HCT116 (cell line): Measurements from ENCODE around the gene MAN2B2. TPM values are rescaled to one million over a fixed set of nuclear protein-coding genes. Genes with fewer than 3 reads are reported as not detected.

Experiments used
- ATAC-seq: fragments of 200-7000 bp; cut with Tn5 transposase; 2 replicates; pipeline ENCODE4 v1.9.1; 2020; ENCODE audit warnings: mild to moderate bottlenecking, moderate library complexity
- BruUV-seq: library from RNA; stranded (reverse); fragments of 400-500 nt; replicated peaks from 2 replicates; lab custom pipeline; 2021; lab: Mats Ljungman, UMichigan
- CTCF ChIA-PET: fragments of 300-600 bp; sonication (Branson Sonifier 250); formaldehyde crosslinking; loops from one replicate; lab custom pipeline; 2021; ENCODE audit warnings: antibody characterized with exemption; lab: Charles Lee
- POLR2A ChIA-PET: fragments of 300-600, 350-600 bp; sonication (Branson Sonifier 250); formaldehyde crosslinking; loops from one replicate; lab custom pipeline; 2021; ENCODE audit warnings: antibody characterized with exemption; lab: Charles Lee
- RAD21 ChIA-PET, 2 experiments: fragments of 300-600 bp; sonication (Branson Sonifier 250); formaldehyde crosslinking; loops; one replicate each; lab custom pipeline; 2023; ENCODE audit warnings: low total read pairs in 2 of 2; ENCODE audit not compliant: uncharacterized antibody in 2 of 2, unreplicated experiment in 2 of 2, low non-redundant PET in 1 of 2; lab: Charles Lee
- DNase-seq: peaks from one replicate; pipeline ENCODE4 v3.0.0-alpha.2; 2010; ENCODE audit warnings: low read depth, low spot score
- H2AFZ ChIP-seq: fragments of 200-600 bp; shearing (Covaris generic), sonication (generic); 2 replicates; pipeline ENCODE4 v1.6.1; 2017; ENCODE audit warnings: low read depth, mixed run types, mixed read lengths, antibody characterized with exemption, low read length; ENCODE audit not compliant: poor library complexity, severe bottlenecking
- H3K27ac ChIP-seq: 2 replicates; pipeline ENCODE4 v1.5.1; 2012; ENCODE audit warnings: low read depth, low read length
- H3K27me3 ChIP-seq: fragments of 200-600 bp; sonication (generic); 2 replicates; pipeline ENCODE4 v1.6.1; 2016; ENCODE audit warnings: mixed run types, low read length, mixed read lengths; ENCODE audit not compliant: insufficient read depth
- H3K36me3 ChIP-seq, 2 experiments: fragments of 200-500 bp in 1 of 2; fragments of 200-600 bp in 1 of 2; sonication (Bioruptor generic) in 1 of 2; sonication (generic) in 1 of 2; 2 replicates each; pipeline versions ENCODE4 v1.5.1 to v1.6.1; 2014 to 2016; ENCODE audit warnings: low read length in 2 of 2, inconsistent platforms in 1 of 2, mixed read lengths in 1 of 2, mixed run types in 1 of 2; ENCODE audit not compliant: insufficient read depth in 2 of 2, control insufficient read depth in 1 of 2
- H3K4me1 ChIP-seq, 2 experiments: fragments of 200-600 bp in 1 of 2; sonication (generic) in 1 of 2; 2 replicates each; pipeline versions ENCODE4 v1.5.1 to v1.6.1; 2012 to 2017; ENCODE audit warnings: low read length in 2 of 2, inconsistent platforms in 1 of 2, mild to moderate bottlenecking in 1 of 2, mixed read lengths in 1 of 2, mixed run types in 1 of 2, moderate library complexity in 1 of 2; ENCODE audit not compliant: insufficient read depth in 2 of 2, control insufficient read depth in 1 of 2
- H3K4me2 ChIP-seq: fragments of 200-600 bp; sonication (generic); 2 replicates; pipeline ENCODE4 v1.6.1; 2017; ENCODE audit warnings: mixed run types, low read length, mixed read lengths
- H3K4me3 ChIP-seq, 2 experiments: fragments of 200-600 bp in 1 of 2; sonication (generic) in 1 of 2; replicated peaks in 1 of 2; 2 replicates each; pipeline ENCODE4 v1.5.1; 2011 to 2016; ENCODE audit warnings: low read length in 2 of 2, control low read depth in 1 of 2, low read depth in 1 of 2, mild to moderate bottlenecking in 1 of 2, mixed read lengths in 1 of 2, mixed run types in 1 of 2
- H3K79me2 ChIP-seq: fragments of 200-600 bp; sonication (generic); 2 replicates; pipeline ENCODE4 v1.6.1; 2017; ENCODE audit warnings: mild to moderate bottlenecking, mixed run types, low read length, moderate library complexity, mixed read lengths; ENCODE audit not compliant: insufficient read depth
- H3K9ac ChIP-seq: fragments of 200-600 bp; sonication (generic); 2 replicates; pipeline ENCODE4 v1.6.1; 2016; ENCODE audit warnings: low read length, mixed read lengths
- H3K9me2 ChIP-seq: fragments of 200-600 bp; sonication (generic), shearing (Covaris generic); 2 replicates; pipeline ENCODE4 v1.6.1; 2017; ENCODE audit warnings: mixed run types, mild to moderate bottlenecking, moderate library complexity; ENCODE audit not compliant: insufficient read depth
- H3K9me3 ChIP-seq, 2 experiments: fragments of 200-500 bp in 1 of 2; fragments of 200-600 bp in 1 of 2; sonication (Bioruptor generic) in 1 of 2; sonication (generic) in 1 of 2; 2 replicates each; pipeline ENCODE4 v1.6.1; 2014 to 2017; ENCODE audit warnings: low read length in 2 of 2, mixed read lengths in 2 of 2, inconsistent platforms in 1 of 2, low read depth in 1 of 2, mild to moderate bottlenecking in 1 of 2, mixed run types in 1 of 2, moderate library complexity in 1 of 2; ENCODE audit not compliant: control insufficient read depth in 1 of 2, insufficient read depth in 1 of 2
- H4K20me1 ChIP-seq: fragments of 200-600 bp; sonication (generic), shearing (Covaris generic); 2 replicates; pipeline ENCODE4 v1.6.1; 2017; ENCODE audit warnings: mixed run types, mild to moderate bottlenecking, moderate library complexity; ENCODE audit not compliant: insufficient read depth
- CBX3 ChIP-seq: IDR thresholded peaks from 2 replicates; pipeline ENCODE4 v1.6.1; 2012; ENCODE audit warnings: low read depth
- CEBPB ChIP-seq: IDR thresholded peaks from 2 replicates; pipeline ENCODE4 v1.6.1; 2012; ENCODE audit warnings: low read depth
- ELF1 ChIP-seq: IDR thresholded peaks from 2 replicates; pipeline ENCODE4 v1.6.1; 2012; ENCODE audit warnings: low read depth, borderline replicate concordance
- EZH2 ChIP-seq: fragments of 200-600 bp; sonication (generic); IDR thresholded peaks from 2 replicates; pipeline ENCODE4 v1.6.1; 2017; ENCODE audit warnings: antibody characterized with exemption, mixed run types
- FOSL1 ChIP-seq: IDR thresholded peaks from 2 replicates; pipeline ENCODE4 v1.6.1; 2012; ENCODE audit warnings: low read depth
- POLR2A ChIP-seq: IDR thresholded peaks from 2 replicates; pipeline ENCODE4 v1.7.0; 2011; ENCODE audit warnings: borderline replicate concordance; ENCODE audit not compliant: insufficient read depth, insufficient read length; ENCODE audit errors: extremely low read depth
- POLR2AphosphoS5 ChIP-seq: IDR thresholded peaks from 2 replicates; pipeline ENCODE4 v1.6.1; 2011; ENCODE audit warnings: mild to moderate bottlenecking, low read depth, low read length, moderate library complexity
- RAD21 ChIP-seq: IDR thresholded peaks from 2 replicates; pipeline ENCODE4 v1.6.1; 2012; ENCODE audit warnings: low read depth, mild to moderate bottlenecking
- SIN3A ChIP-seq: IDR thresholded peaks from 2 replicates; pipeline ENCODE4 v1.6.1; 2012; ENCODE audit warnings: low read depth
- SP1 ChIP-seq: IDR thresholded peaks from 2 replicates; pipeline ENCODE4 v1.6.1; 2012; ENCODE audit warnings: low read depth
- TCF7L2 ChIP-seq: IDR thresholded peaks from 2 replicates; pipeline ENCODE4 v1.7.0; 2011; ENCODE audit warnings: borderline replicate concordance, inconsistent platforms; ENCODE audit not compliant: insufficient read depth, insufficient read length; ENCODE audit errors: extremely low read depth
- YY1 ChIP-seq: IDR thresholded peaks from 2 replicates; pipeline ENCODE4 v1.6.1; 2011; ENCODE audit warnings: low read length, low read depth, moderate library complexity, mild to moderate bottlenecking; ENCODE audit not compliant: insufficient replicate concordance; ENCODE audit errors: extremely low read depth
- ZFX ChIP-seq: fragments of 450-650 bp; IDR thresholded peaks from 2 replicates; pipeline ENCODE4 v1.6.1; 2017
- intact Hi-C: fragments of 100-400 bp; cut with micrococcal nuclease; formaldehyde crosslinking; loops from 2 replicates; pipeline ENCODE4 v1.10.0; 2022
- total RNA-seq: library from RNA; stranded (reverse); gene quantifications from one replicate; pipeline ENCODE4 v1.2.1, GENCODE V29; 2021; ENCODE audit not compliant: unreplicated experiment
- TF ChIP-seq, protein P1 (sequence below), 3 experiments: fragments of 200-600 bp in 1 of 3; sonication (generic) in 1 of 3; IDR thresholded peaks in 2 of 3; conservative IDR thresholded peaks in 1 of 3; 2 replicates each; pipeline ENCODE4 v1.5.1; 2012 to 2017; ENCODE audit warnings: low read depth in 2 of 3, low read length in 2 of 3, antibody characterized with exemption in 1 of 3, borderline replicate concordance in 1 of 3, control low read depth in 1 of 3, mild to moderate bottlenecking in 1 of 3, mixed read lengths in 1 of 3, mixed run types in 1 of 3, moderate library complexity in 1 of 3; ENCODE audit not compliant: insufficient read depth in 1 of 3
- TF ChIP-seq, protein P2 (sequence below): IDR thresholded peaks from 2 replicates; pipeline ENCODE4 v1.6.1; 2012; ENCODE audit warnings: low read depth

MAN2B2 gene
- total RNA-seq, 1 experiment from 2014 or later: 18.0 TPM

DNA sequence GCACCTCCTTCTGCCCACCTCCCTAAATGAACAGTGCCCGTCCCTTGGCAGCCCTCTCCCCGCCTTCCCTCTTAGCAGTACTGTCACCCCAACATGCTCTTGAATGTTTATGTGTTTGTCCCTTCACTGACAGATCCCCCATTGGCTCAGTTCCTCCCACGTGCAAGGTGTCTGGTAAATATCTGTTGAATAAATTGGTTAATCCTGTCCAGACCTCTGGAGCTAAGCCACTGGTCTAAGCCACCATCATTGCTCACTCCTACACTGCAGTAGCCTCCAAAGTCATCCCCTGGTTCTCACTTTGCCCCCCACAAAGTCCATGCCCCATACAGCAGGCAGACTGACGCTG is 26.1 kb upstream of the MAN2B2 start:
- Histone ChIP-seq H4K20me1 (no peaks in the 10 kb centered on the region), H3K9me2 (no peaks in the 10 kb centered on the region), H3K27ac (no peak overlapping the region), H3K36me3 (no peaks in the 10 kb centered on the region), H3K4me2 (no peak overlapping the region), H3K9me3 (no peaks in the 10 kb centered on the region), H3K27me3 (peaks cover 44% of the 10 kb centered on the region), H3K4me3 (no peak overlapping the region), H3K9ac (no peak overlapping the region), H3K4me1 (no peaks in the 10 kb centered on the region), H3K79me2 (no peaks in the 10 kb centered on the region), H2AFZ (no peak overlapping the region)
- RAD21 ChIA-PET: interaction anchor here in 1 of 2 experiments (1.3 kb wide), 1 partner anchor 25 kb away, joined by 4 read pairs; no protein-coding TSS in a partner anchor
- intact Hi-C loops: loop anchor here (5.0 to 10.0 kb wide), 2 partner anchors 77 to 144 kb away; partner anchors contain the start of gene PPP2R2C
- POLR2A ChIA-PET: no interaction called here
- no peak for DNase-seq
- no TSS peak for BruUV-seq
- CTCF ChIA-PET: interaction anchor here (0.9 to 2.9 kb wide), 9 partner anchors 9 to 534 kb away, joined by 3 to 26 read pairs (median 4); no protein-coding TSS in a partner anchor
- TF ChIP-seq, protein P1, sequence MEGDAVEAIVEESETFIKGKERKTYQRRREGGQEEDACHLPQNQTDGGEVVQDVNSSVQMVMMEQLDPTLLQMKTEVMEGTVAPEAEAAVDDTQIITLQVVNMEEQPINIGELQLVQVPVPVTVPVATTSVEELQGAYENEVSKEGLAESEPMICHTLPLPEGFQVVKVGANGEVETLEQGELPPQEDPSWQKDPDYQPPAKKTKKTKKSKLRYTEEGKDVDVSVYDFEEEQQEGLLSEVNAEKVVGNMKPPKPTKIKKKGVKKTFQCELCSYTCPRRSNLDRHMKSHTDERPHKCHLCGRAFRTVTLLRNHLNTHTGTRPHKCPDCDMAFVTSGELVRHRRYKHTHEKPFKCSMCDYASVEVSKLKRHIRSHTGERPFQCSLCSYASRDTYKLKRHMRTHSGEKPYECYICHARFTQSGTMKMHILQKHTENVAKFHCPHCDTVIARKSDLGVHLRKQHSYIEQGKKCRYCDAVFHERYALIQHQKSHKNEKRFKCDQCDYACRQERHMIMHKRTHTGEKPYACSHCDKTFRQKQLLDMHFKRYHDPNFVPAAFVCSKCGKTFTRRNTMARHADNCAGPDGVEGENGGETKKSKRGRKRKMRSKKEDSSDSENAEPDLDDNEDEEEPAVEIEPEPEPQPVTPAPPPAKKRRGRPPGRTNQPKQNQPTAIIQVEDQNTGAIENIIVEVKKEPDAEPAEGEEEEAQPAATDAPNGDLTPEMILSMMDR (IDR thresholded peaks at IDR 0.05 in 2 of 3, conservative IDR thresholded peaks at IDR 0.05 in 1 of 3; ENCODE audit: borderline replicate concordance in 1 of 3, insufficient read depth in 1 of 3, low read depth in 2 of 3, low read length in 2 of 3): no peak
- TF ChIP-seq ZFX (no peak), FOSL1 (no peak), POLR2AphosphoS5 (no peak), SIN3A (no peak), RAD21 (no peak), ELF1 (no peak), SP1 (no peak), CBX3 (no peak), EZH2 (no peak), CEBPB (no peak), YY1 (no peak), POLR2A (no peak), TCF7L2 (no peak)
- TF ChIP-seq, protein P2, sequence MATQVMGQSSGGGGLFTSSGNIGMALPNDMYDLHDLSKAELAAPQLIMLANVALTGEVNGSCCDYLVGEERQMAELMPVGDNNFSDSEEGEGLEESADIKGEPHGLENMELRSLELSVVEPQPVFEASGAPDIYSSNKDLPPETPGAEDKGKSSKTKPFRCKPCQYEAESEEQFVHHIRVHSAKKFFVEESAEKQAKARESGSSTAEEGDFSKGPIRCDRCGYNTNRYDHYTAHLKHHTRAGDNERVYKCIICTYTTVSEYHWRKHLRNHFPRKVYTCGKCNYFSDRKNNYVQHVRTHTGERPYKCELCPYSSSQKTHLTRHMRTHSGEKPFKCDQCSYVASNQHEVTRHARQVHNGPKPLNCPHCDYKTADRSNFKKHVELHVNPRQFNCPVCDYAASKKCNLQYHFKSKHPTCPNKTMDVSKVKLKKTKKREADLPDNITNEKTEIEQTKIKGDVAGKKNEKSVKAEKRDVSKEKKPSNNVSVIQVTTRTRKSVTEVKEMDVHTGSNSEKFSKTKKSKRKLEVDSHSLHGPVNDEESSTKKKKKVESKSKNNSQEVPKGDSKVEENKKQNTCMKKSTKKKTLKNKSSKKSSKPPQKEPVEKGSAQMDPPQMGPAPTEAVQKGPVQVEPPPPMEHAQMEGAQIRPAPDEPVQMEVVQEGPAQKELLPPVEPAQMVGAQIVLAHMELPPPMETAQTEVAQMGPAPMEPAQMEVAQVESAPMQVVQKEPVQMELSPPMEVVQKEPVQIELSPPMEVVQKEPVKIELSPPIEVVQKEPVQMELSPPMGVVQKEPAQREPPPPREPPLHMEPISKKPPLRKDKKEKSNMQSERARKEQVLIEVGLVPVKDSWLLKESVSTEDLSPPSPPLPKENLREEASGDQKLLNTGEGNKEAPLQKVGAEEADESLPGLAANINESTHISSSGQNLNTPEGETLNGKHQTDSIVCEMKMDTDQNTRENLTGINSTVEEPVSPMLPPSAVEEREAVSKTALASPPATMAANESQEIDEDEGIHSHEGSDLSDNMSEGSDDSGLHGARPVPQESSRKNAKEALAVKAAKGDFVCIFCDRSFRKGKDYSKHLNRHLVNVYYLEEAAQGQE: no peak
- peak; percentile 9; the same call in 1 of the 2 replicates for ATAC-seq
